Tibial nerve (tissue), 4 donors: ENCODE measurements around the gene TGFBI. TPM values are rescaled to one million over a fixed set of nuclear protein-coding genes. Genes with fewer than 3 reads are reported as not detected.

Experiments used
- DNase-seq, 2 donors: peaks; one replicate each; pipeline ENCODE4 v3.0.0-alpha.2; 2019; ENCODE audit warnings: low spot score in 2 of 2
- H3K27ac ChIP-seq, 4 donors: fragments of 200-600 bp; sonication (generic) in 3 of 4; one replicate each; pipeline ENCODE4 v1.5.1; 2017 to 2019; ENCODE audit warnings: mild to moderate bottlenecking in 1 of 4
- H3K27me3 ChIP-seq, 2 donors: fragments of 200-600 bp; sonication (generic) in 1 of 2; one replicate each; pipeline versions ENCODE4 v1.5.1 to v1.6.0; 2017 to 2019
- H3K36me3 ChIP-seq, 3 donors: fragments of 200-600 bp; sonication (generic); one replicate each; pipeline ENCODE4 v1.5.1; 2018 to 2019
- H3K4me1 ChIP-seq, 4 donors: fragments of 200-600 bp; sonication (generic) in 3 of 4; one replicate each; pipeline ENCODE4 v1.5.1; 2017 to 2019
- H3K4me3 ChIP-seq, 4 donors: fragments of 200-600 bp; sonication (generic) in 3 of 4; one replicate each; pipeline ENCODE4 v1.5.1; 2017 to 2019; ENCODE audit warnings: mild to moderate bottlenecking in 1 of 4, moderate library complexity in 1 of 4
- H3K9me3 ChIP-seq, 4 donors: fragments of 200-600 bp; sonication (generic) in 3 of 4; one replicate each; pipeline ENCODE4 v1.5.1; 2017 to 2019
- EP300 ChIP-seq, 2 donors: sonication (generic); formaldehyde crosslinking; IDR thresholded peaks; one replicate each; pipeline ENCODE4 v1.6.1; 2017; ENCODE audit warnings: antibody characterized with exemption in 2 of 2, mild to moderate bottlenecking in 1 of 2
- POLR2A ChIP-seq, 2 donors: fragments of 450-650 bp; IDR thresholded peaks; one replicate each; pipeline ENCODE4 v1.6.1; 2017; ENCODE audit warnings: antibody characterized with exemption in 2 of 2, mild to moderate bottlenecking in 2 of 2, moderate library complexity in 2 of 2
- WGBS, 2 donors: methylation state at CpG; one replicate each; pipeline ENCODE4 v1.1.5; 2018; 5-methylcytosine and 5-hydroxymethylcytosine counted together
- total RNA-seq, 4 donors: library from RNA; depleted of rRNA; stranded (reverse); fragments of >200 nt; gene quantifications; one replicate each; pipeline ENCODE4 v1.1.0, GENCODE V29; 2016
- TF ChIP-seq, protein P1 (sequence below), 5 experiments: fragments of 200-600 bp in 3 of 5; fragments of 450-650 bp in 2 of 5; sonication (generic) in 3 of 5; IDR thresholded peaks; one replicate each; pipeline ENCODE4 v1.5.1; 2016 to 2019; ENCODE audit warnings: antibody characterized with exemption in 5 of 5, mild to moderate bottlenecking in 3 of 5, moderate library complexity in 2 of 5

TGFBI gene
- total RNA-seq, 4 donors from 2014 or later, result 158 to 291 (median 212) TPM

DNA sequence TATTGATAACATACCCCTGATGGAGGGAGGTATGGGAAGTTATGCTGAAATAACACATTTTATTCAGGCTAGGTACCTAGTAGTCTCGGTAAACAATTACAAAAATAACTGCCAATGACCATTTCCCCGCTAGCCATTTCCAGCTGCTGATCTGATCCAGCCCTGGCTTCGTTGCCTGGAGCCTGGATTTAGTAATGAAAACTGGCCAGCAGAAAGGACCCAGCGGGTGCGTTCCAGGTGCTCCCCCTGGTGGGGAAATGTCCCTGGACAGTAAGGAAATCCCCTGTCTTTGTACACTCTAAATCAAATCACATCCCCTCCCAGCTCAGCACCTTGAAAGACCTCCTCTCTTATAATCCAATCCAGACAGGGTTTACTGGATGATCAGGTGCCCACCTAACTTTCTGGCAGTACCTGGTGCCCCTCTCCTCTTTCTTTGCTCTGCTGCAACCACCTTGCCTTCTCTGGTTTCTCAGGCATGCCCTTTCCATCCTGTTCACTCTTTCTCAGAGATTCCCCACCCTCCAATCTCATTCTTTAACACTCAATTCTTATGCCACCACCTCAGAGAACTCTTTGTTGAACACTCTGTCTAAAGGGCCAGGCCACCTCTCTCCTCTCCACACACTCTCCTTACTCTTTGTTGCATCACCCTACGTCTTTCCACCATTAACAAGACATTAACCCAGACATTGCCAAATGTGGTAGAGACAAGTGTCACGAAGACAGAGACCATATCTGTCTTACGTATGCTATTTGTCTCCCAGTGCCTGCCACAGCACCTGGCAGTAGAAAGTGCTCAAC lies 53.8 kb downstream of the TGFBI start:
- no peak overlapping the region for H3K4me3 ChIP-seq
- TF ChIP-seq EP300 (IDR thresholded peaks at IDR 0.05), result peak in 1 of 2 donors; percentile 27
- TF ChIP-seq, protein P1, sequence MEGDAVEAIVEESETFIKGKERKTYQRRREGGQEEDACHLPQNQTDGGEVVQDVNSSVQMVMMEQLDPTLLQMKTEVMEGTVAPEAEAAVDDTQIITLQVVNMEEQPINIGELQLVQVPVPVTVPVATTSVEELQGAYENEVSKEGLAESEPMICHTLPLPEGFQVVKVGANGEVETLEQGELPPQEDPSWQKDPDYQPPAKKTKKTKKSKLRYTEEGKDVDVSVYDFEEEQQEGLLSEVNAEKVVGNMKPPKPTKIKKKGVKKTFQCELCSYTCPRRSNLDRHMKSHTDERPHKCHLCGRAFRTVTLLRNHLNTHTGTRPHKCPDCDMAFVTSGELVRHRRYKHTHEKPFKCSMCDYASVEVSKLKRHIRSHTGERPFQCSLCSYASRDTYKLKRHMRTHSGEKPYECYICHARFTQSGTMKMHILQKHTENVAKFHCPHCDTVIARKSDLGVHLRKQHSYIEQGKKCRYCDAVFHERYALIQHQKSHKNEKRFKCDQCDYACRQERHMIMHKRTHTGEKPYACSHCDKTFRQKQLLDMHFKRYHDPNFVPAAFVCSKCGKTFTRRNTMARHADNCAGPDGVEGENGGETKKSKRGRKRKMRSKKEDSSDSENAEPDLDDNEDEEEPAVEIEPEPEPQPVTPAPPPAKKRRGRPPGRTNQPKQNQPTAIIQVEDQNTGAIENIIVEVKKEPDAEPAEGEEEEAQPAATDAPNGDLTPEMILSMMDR (IDR thresholded peaks at IDR 0.05), result peak; percentile 40 to 89 (median 69)
- no peak for TF ChIP-seq POLR2A (IDR thresholded peaks at IDR 0.05)
- 28 to 51% methylated on average over 8 of the region's 8 CpGs for WGBS, 2 donors
- no peaks in the 10 kb centered on the region for H3K27me3 ChIP-seq
- peaks cover 0 to 13% (median 3%) of the 10 kb centered on the region in 4 donors for H3K4me1 ChIP-seq
- no peaks in the 10 kb centered on the region for H3K36me3 ChIP-seq
- H3K27ac ChIP-seq, result no peak overlapping the region
- H3K9me3 ChIP-seq, result no peaks in the 10 kb centered on the region
- DNase-seq, result peak; percentile 69 to 88

DNA sequence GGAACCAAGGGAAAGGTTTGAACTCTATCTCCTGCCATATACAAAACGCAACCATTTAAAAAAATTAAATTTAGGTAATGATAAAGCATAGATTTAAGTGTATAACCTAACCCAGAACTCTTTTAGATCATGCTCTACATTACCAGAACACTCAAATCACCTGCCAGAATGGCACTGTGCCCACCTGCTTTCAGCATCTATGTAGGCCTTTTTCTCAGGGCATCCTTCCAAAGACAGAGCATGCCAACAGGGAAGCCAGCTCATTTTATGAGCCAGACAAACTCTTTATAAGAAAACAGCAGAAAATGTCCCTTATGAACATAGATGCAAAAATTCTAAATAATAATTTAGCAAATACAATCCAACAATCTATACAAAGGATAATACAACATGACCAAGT lies 55.9 kb downstream of the TGFBI start:
- Histone ChIP-seq H3K27me3 (no peaks in the 10 kb centered on the region), H3K9me3 (no peaks in the 10 kb centered on the region), H3K36me3 (no peaks in the 10 kb centered on the region), H3K4me3 (no peak overlapping the region), H3K4me1 (peaks cover 0 to 23% (median 8%) of the 10 kb centered on the region in 4 donors), H3K27ac (no peak overlapping the region)
- TF ChIP-seq EP300 (IDR thresholded peaks at IDR 0.05) (no peak), POLR2A (IDR thresholded peaks at IDR 0.05) (no peak)
- TF ChIP-seq, protein P1 (IDR thresholded peaks at IDR 0.05), result no peak
- 97 to 100% methylated on average over 1 of the region's 1 CpG for WGBS, 2 donors
- no peak for DNase-seq

DNA sequence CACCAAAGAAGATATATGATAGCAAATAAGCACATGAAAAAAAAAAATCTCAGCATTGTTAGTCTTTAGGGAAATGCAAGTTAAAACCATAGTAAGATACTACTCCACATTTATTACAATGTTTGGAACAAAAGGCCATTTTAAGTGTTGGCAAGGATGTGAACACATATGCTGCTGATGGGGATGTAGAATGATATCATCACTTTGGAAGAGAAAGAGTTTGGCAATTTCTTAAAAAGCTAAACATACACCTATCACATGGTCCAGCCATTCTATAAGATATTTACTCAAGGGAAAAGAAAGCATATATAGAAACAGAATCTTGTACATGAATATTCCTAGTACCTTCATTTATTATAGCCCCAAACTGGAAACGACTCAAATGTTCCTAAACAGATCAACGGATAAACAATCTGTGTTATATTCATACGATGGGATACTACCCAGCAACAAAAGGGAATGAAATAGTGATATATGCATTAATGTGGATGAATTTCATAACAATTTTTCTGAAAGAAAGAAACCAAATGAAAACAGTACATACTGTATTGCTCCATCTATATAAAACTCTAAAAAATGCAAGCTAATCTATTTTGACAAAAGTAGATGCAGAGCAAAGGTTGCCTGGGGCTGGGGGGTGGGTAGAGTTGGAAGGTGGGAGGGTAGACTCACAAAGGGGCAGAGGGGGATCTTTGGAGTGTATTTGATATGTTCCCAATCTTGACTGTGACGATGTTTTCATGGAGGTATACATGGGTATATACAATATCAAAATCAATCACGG lies 58.2 kb downstream of the TGFBI start:
- 80 to 82% methylated on average over 5 of the region's 5 CpGs for WGBS, 2 donors
- H3K27me3 ChIP-seq, result no peaks in the 10 kb centered on the region
- no peak for DNase-seq
- H3K4me3 ChIP-seq, result no peak overlapping the region
- peaks cover 0 to 15% (median 8%) of the 10 kb centered on the region in 4 donors for H3K4me1 ChIP-seq
- no peak overlapping the region for H3K27ac ChIP-seq
- H3K9me3 ChIP-seq, result no peaks in the 10 kb centered on the region
- TF ChIP-seq, protein P1 (IDR thresholded peaks at IDR 0.05), result no peak
- TF ChIP-seq POLR2A (IDR thresholded peaks at IDR 0.05), result no peak
- TF ChIP-seq EP300 (IDR thresholded peaks at IDR 0.05), result no peak
- H3K36me3 ChIP-seq, result no peaks in the 10 kb centered on the region

DNA sequence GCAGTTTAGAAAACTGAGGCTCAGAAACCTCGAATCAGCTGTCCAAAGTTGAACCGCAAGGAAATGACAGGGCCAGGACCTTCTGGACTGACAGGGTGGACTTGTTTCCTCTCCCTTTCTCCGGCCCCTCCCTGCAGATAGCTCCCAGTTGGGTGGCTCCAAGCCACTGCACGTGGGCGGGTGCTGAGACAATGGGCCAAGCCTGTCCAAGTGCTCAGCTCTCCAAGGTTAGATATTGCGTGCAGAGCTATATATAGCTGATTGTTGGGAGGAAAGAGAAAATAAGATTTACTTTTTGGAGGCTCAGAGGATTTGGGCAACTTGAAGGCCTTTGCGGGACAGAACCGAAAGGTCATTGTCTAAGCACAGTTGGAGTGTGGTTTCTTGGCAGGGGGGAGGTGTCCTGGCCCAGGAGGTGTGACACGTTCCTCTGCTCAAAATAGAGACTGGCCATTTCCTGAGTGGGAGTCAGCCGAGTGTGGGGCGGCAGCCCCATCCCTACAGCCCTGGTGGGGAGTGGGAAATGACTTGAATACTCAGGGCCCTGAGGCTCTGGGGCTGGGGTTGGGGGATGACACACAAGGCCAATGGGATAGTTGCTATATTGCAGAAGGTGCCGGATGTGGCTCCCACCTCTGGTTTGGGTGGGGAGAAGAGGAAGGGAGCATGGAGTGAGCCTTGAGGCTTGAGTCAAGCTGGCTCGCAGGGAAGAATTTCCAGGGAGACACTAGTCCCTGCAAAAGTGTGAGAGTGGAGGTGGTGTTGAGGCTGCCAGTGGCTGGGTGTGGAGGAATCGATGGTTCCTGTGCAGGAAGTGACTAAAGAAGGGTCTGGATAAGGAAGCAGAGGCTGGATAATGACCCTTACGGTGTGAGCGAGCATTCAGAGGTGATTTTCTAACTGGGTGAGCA lies 59.4 kb downstream of the TGFBI start:
- Histone ChIP-seq H3K27ac (peak overlapping the region in 2 of 4 donors; percentile 35 to 68), H3K9me3 (no peaks in the 10 kb centered on the region), H3K36me3 (no peaks in the 10 kb centered on the region), H3K27me3 (no peaks in the 10 kb centered on the region), H3K4me3 (no peak overlapping the region), H3K4me1 (peaks cover 0 to 10% (median 6%) of the 10 kb centered on the region in 4 donors)
- 42 to 47% methylated on average over 16 of the region's 16 CpGs for WGBS, 2 donors
- DNase-seq, result no peak
- TF ChIP-seq POLR2A (IDR thresholded peaks at IDR 0.05), result no peak
- TF ChIP-seq, protein P1 (IDR thresholded peaks at IDR 0.05), result no peak
- no peak for TF ChIP-seq EP300 (IDR thresholded peaks at IDR 0.05)
